HG02938 (cell line): ENCODE results near the gene KLHL33.
A peak's percentile ranks its signal among the peaks of the same experiment; 100 is the strongest.

Source experiments
- ATAC-seq: cut with Tn5 transposase; IDR thresholded peaks from one replicate; pipeline ENCODE4 v1.9.1; 2021; ENCODE audit warnings: mild to moderate bottlenecking, moderate library complexity; ENCODE audit not compliant: unreplicated experiment

Gene KLHL33

GRCh38 chr14:20415782-20416206 is 20.2 kb downstream of the KLHL33 start:
- ATAC-seq: peak; percentile 34

- peak; percentile 37 for ATAC-seq
Observed at GRCh38 chr14:20413744-20414082, 22.3 kb downstream of the KLHL33 start.

- ATAC-seq: peak; percentile 57
Observed at GRCh38 chr14:20412876-20413743, 22.9 kb downstream of the KLHL33 start, which contains the start of gene TEP1. Gene TEP1, minus strand, starts transcription at chr14:20413501. Its CDS starts 5,062 bp downstream, at chr14:20408439.

- ATAC-seq: peak; percentile 68
Observed at GRCh38 chr14:20412411-20412810, 23.6 kb downstream of the KLHL33 start.

GRCh38 chr14:20409226-20409625 is 26.7 kb downstream of the KLHL33 start:
- no peak for ATAC-seq

GRCh38 chr14:20403521-20403920 is 32.4 kb downstream of the KLHL33 start:
- ATAC-seq: no peak

- no peak for ATAC-seq
Observed at GRCh38 chr14:20400965-20401593, 34.9 kb downstream of the KLHL33 start.

GRCh38 chr14:20400589-20400964 is 35.4 kb downstream of the KLHL33 start:
- no peak for ATAC-seq

- no peak for ATAC-seq
Observed at GRCh38 chr14:20397511-20397910, 38.5 kb downstream of the KLHL33 start.

GRCh38 chr14:20391505-20391904 is 44.5 kb downstream of the KLHL33 start:
- no peak for ATAC-seq

- no peak for ATAC-seq
Observed at GRCh38 chr14:20388159-20388558, 47.8 kb downstream of the KLHL33 start.

GRCh38 chr14:20387576-20387975 is 48.4 kb downstream of the KLHL33 start:
- ATAC-seq: no peak

- no peak for ATAC-seq
Observed at GRCh38 chr14:20386276-20386855, 49.6 kb downstream of the KLHL33 start.

GRCh38 chr14:20384886-20385285 is 51.1 kb downstream of the KLHL33 start:
- no peak for ATAC-seq

GRCh38 chr14:20384321-20384720 is 51.6 kb downstream of the KLHL33 start:
- ATAC-seq: no peak

- ATAC-seq: no peak
Observed at GRCh38 chr14:20383636-20384035, 52.3 kb downstream of the KLHL33 start.

GRCh38 chr14:20383032-20383431 is 52.9 kb downstream of the KLHL33 start:
- ATAC-seq: no peak

- no peak for ATAC-seq
Observed at GRCh38 chr14:20382526-20382925, 53.4 kb downstream of the KLHL33 start.

GRCh38 chr14:20381341-20381740 is 54.6 kb downstream of the KLHL33 start:
- ATAC-seq: no peak

GRCh38 chr14:20380681-20381080 is 55.3 kb downstream of the KLHL33 start:
- no peak for ATAC-seq

GRCh38 chr14:20379743-20380142 is 56.2 kb downstream of the KLHL33 start:
- ATAC-seq: no peak

- ATAC-seq: no peak
Observed at GRCh38 chr14:20377171-20377570, 58.8 kb downstream of the KLHL33 start.
